MM.1S (cell line): ENCODE data around the gene CD19.

ENCODE experiments used
- CTCF ChIP-seq: fragments of 300-600 bp; sonication (generic); IDR thresholded peaks from 2 replicates; pipeline ENCODE4 v1.5.1; 2016; ENCODE audit warnings: antibody characterized with exemption, low read length, mixed read lengths
- EZH2 ChIP-seq: fragments of 300-600 bp; sonication (generic); optimal IDR thresholded peaks from 2 replicates; pipeline ENCODE3; 2017; ENCODE audit warnings: low read depth, mild to moderate bottlenecking, antibody characterized with exemption, low read length, mixed read lengths
- EZH2phosphoT487 ChIP-seq: fragments of 300-600 bp; sonication (generic); IDR thresholded peaks from 2 replicates; pipeline ENCODE4 v1.6.1; 2018; ENCODE audit warnings: antibody characterized with exemption, low read length

GRCh38 chr16:28930203-28930602, 1.6 kb upstream of the CD19 start:
- TF ChIP-seq CTCF (no peak), EZH2phosphoT487 (no peak), EZH2 (no peak)
